ENCODE data around the gene CWC15. TPM values are rescaled to one million over a fixed set of nuclear protein-coding genes. Genes with fewer than 3 reads are reported as not detected.
A peak's percentile ranks its signal among the peaks of the same experiment; 100 is the strongest.
"Not testable (repeated sequence)": the region's sequence is repeated elsewhere in the genome, so short reads cannot be mapped to it uniquely, and the experiment has no call there.

Gene CWC15
- 48.4 and 61.7 TPM in 2 replicates for total RNA-seq (ENCODE audit: low replicate concordance)

GRCh38 chr11:94973099-94973968 is at the start of gene CWC15, which contains the start of gene KDM4D:
CWC15 (minus strand) TSS chr11:94973556; CDS start chr11:94972185, 1,371 bp downstream.
KDM4D (plus strand) TSS chr11:94973709; CDS start chr11:94997373, 23,664 bp downstream.
- peak within 1 kb of the TSS; percentile 95 for H3K4me3 ChIP-seq (ENCODE audit: low read depth, low read length)
- TF ChIP-seq CTCF (IDR thresholded peaks at IDR 0.05; ENCODE audit: insufficient read depth, low read length) = no peak
- peak; percentile 91 for DNase-seq (ENCODE audit: low read depth)

- H3K4me3 ChIP-seq (ENCODE audit: low read depth, low read length); DNase-seq (ENCODE audit: low read depth): not testable (repeated sequence)
Observed at GRCh38 chr11:95021468-95021867, 48.1 kb upstream of the CWC15 start.

- H3K4me3 ChIP-seq (ENCODE audit: low read depth, low read length) = no peak overlapping the region
- no peak for TF ChIP-seq CTCF (IDR thresholded peaks at IDR 0.05; ENCODE audit: insufficient read depth, low read length)
- DNase-seq (ENCODE audit: low read depth) = no peak
Observed at GRCh38 chr11:95016139-95016538, 42.8 kb upstream of the CWC15 start.

GRCh38 chr11:95014184-95014821 is 40.9 kb upstream of the CWC15 start:
- no peak for DNase-seq (ENCODE audit: low read depth)
- H3K4me3 ChIP-seq (ENCODE audit: low read depth, low read length) = no peak overlapping the region
- TF ChIP-seq CTCF (IDR thresholded peaks at IDR 0.05; ENCODE audit: insufficient read depth, low read length) = no peak

- no peak overlapping the region for H3K4me3 ChIP-seq (ENCODE audit: low read depth, low read length)
- TF ChIP-seq CTCF (IDR thresholded peaks at IDR 0.05; ENCODE audit: insufficient read depth, low read length) = no peak
- no peak for DNase-seq (ENCODE audit: low read depth)
Observed at GRCh38 chr11:95011376-95011775, 38.0 kb upstream of the CWC15 start.

GRCh38 chr11:95005642-95006041 is 32.3 kb upstream of the CWC15 start:
- DNase-seq (ENCODE audit: low read depth) = no peak
- TF ChIP-seq CTCF (IDR thresholded peaks at IDR 0.05; ENCODE audit: insufficient read depth, low read length) = no peak
- H3K4me3 ChIP-seq (ENCODE audit: low read depth, low read length) = no peak overlapping the region

- TF ChIP-seq CTCF (IDR thresholded peaks at IDR 0.05; ENCODE audit: insufficient read depth, low read length) = no peak
- no peak overlapping the region for H3K4me3 ChIP-seq (ENCODE audit: low read depth, low read length)
- DNase-seq (ENCODE audit: low read depth) = no peak
Observed at GRCh38 chr11:95003716-95004115, 30.4 kb upstream of the CWC15 start.
